Vagina (tissue), 2 donors: ENCODE measurements around the gene APRT. TPM values are rescaled to one million over a fixed set of nuclear protein-coding genes. Genes with fewer than 3 reads are reported as not detected.

ENCODE experiments used
- DNase-seq, 2 donors: peaks; one replicate each; pipeline ENCODE4 v3.0.0-alpha.2; 2017; ENCODE audit errors: extremely low spot score in 2 of 2
- H3K27ac ChIP-seq: fragments of 200-600 bp; sonication (generic); one replicate; pipeline ENCODE4 v1.5.1; 2019
- H3K27me3 ChIP-seq: fragments of 200-600 bp; sonication (generic); one replicate; pipeline ENCODE4 v1.5.1; 2019
- H3K36me3 ChIP-seq, 2 donors: fragments of 200-600 bp; sonication (generic); one replicate each; pipeline ENCODE4 v1.5.1; 2017 to 2019
- H3K4me1 ChIP-seq: fragments of 200-600 bp; sonication (generic); one replicate; pipeline ENCODE4 v1.5.1; 2019
- H3K4me3 ChIP-seq, 2 donors: fragments of 200-600 bp; sonication (generic); 1 replicate in 1 of 2; 2 replicates in 1 of 2; pipeline ENCODE4 v1.5.1; 2016 to 2019
- H3K9me3 ChIP-seq: fragments of 200-600 bp; sonication (generic); one replicate; pipeline ENCODE4 v1.5.1; 2019
- CTCF ChIP-seq, 3 experiments: fragments of 450-650 bp in 2 of 3; fragments of 200-600 bp in 1 of 3; sonication (generic) in 1 of 3; IDR thresholded peaks; one replicate each; pipeline ENCODE4 v1.5.1; 2017 to 2019; ENCODE audit warnings: antibody characterized with exemption in 3 of 3, mild to moderate bottlenecking in 2 of 3, moderate library complexity in 2 of 3
- POLR2A ChIP-seq, 2 donors: fragments of 450-650 bp; IDR thresholded peaks; one replicate each; pipeline ENCODE4 v1.6.1; 2017; ENCODE audit warnings: antibody characterized with exemption in 2 of 2, mild to moderate bottlenecking in 2 of 2, moderate library complexity in 2 of 2
- POLR2AphosphoS5 ChIP-seq, 2 donors: sonication (generic); formaldehyde crosslinking; IDR thresholded peaks; one replicate each; pipeline ENCODE4 v1.9.0; 2017; ENCODE audit warnings: antibody characterized with exemption in 2 of 2, mild to moderate bottlenecking in 2 of 2, low read depth in 1 of 2; ENCODE audit not compliant: insufficient read depth in 1 of 2
- intact Hi-C: fragments of 100-400 bp; cut with DNase I; formaldehyde crosslinking; loops from one replicate; pipeline ENCODE4 v1.15.1; 2023
- total RNA-seq: library from RNA; depleted of rRNA; stranded (reverse); fragments of >200 nt; gene quantifications from one replicate; pipeline ENCODE4 v1.2.3, GENCODE V29; 2016

The APRT gene
- total RNA-seq, 1 donor from 2014 or later, result 134 TPM

GRCh38 chr16:88856828-88857727, 45.4 kb upstream of the APRT start, which contains the start of the genes GALNS and TRAPPC2L:
TSS of gene GALNS (minus strand) at chr16:88856947. CDS start at chr16:88856877, 70 bp downstream.
TSS of gene TRAPPC2L (plus strand) at chr16:88857127. CDS start at chr16:88857151, 24 bp downstream.
- TF ChIP-seq POLR2AphosphoS5 (IDR thresholded peaks at IDR 0.05; ENCODE audit: insufficient read depth in 1 of 2, low read depth in 1 of 2) (peak; percentile 89 to 90), POLR2A (IDR thresholded peaks at IDR 0.05) (peak in 1 of 2 donors; percentile 49), CTCF (IDR thresholded peaks at IDR 0.05) (no peak)
- Histone ChIP-seq H3K27me3 (no peaks in the 10 kb centered on the region), H3K27ac (peak within 1 kb of the TSS; percentile 84), H3K36me3 (peaks cover 0 to 36% of the 10 kb centered on the region in 2 donors), H3K9me3 (no peaks in the 10 kb centered on the region), H3K4me1 (peaks cover 45% of the 10 kb centered on the region), H3K4me3 (peak within 1 kb of the TSS; percentile 99)
- intact Hi-C loops, result loop anchor here (1.0 kb wide), 1 partner anchor 73 kb away; no protein-coding TSS in a partner anchor
- peak; percentile 94 to 98 for DNase-seq

- Histone ChIP-seq H3K9me3 (no peaks in the 10 kb centered on the region), H3K27me3 (no peaks in the 10 kb centered on the region), H3K27ac (peak overlapping the region; percentile 84), H3K36me3 (peaks cover 0 to 29% of the 10 kb centered on the region in 2 donors), H3K4me1 (peaks cover 45% of the 10 kb centered on the region), H3K4me3 (peak overlapping the region; percentile 99)
- intact Hi-C loops, result no loop called here
- no peak for DNase-seq
- TF ChIP-seq POLR2AphosphoS5 (IDR thresholded peaks at IDR 0.05; ENCODE audit: insufficient read depth in 1 of 2, low read depth in 1 of 2) (no peak), CTCF (IDR thresholded peaks at IDR 0.05) (no peak), POLR2A (IDR thresholded peaks at IDR 0.05) (no peak)
Measured at GRCh38 chr16:88856122-88856827, 44.5 kb upstream of the APRT start.

GRCh38 chr16:88855736-88856121, 44.0 kb upstream of the APRT start:
- no peak for TF ChIP-seq POLR2A (IDR thresholded peaks at IDR 0.05)
- TF ChIP-seq POLR2AphosphoS5 (IDR thresholded peaks at IDR 0.05; ENCODE audit: insufficient read depth in 1 of 2, low read depth in 1 of 2), result no peak
- TF ChIP-seq CTCF (IDR thresholded peaks at IDR 0.05), result no peak
- H3K27ac ChIP-seq, result peak overlapping the region; percentile 84

GRCh38 chr16:88855176-88855575, 43.4 kb upstream of the APRT start:
- intact Hi-C loops, result no loop called here
- Histone ChIP-seq H3K36me3 (peaks cover 0 to 18% of the 10 kb centered on the region in 2 donors), H3K4me3 (no peak overlapping the region), H3K4me1 (peaks cover 45% of the 10 kb centered on the region), H3K27ac (no peak overlapping the region), H3K9me3 (no peaks in the 10 kb centered on the region), H3K27me3 (no peaks in the 10 kb centered on the region)
- TF ChIP-seq POLR2A (IDR thresholded peaks at IDR 0.05), result no peak
- no peak for TF ChIP-seq POLR2AphosphoS5 (IDR thresholded peaks at IDR 0.05; ENCODE audit: insufficient read depth in 1 of 2, low read depth in 1 of 2)
- no peak for TF ChIP-seq CTCF (IDR thresholded peaks at IDR 0.05)
- no peak for DNase-seq

More at GRCh38 chr16:88855736-88856121, 44.0 kb upstream of the APRT start:
- H3K9me3 ChIP-seq, result no peaks in the 10 kb centered on the region
- intact Hi-C loops, result no loop called here
- H3K4me1 ChIP-seq, result peaks cover 45% of the 10 kb centered on the region
- DNase-seq, result no peak
- H3K27me3 ChIP-seq, result no peaks in the 10 kb centered on the region
- H3K36me3 ChIP-seq, result peaks cover 0 to 23% of the 10 kb centered on the region in 2 donors
- H3K4me3 ChIP-seq, result peak overlapping the region; percentile 99
